Pancreas (tissue), 10 donors: ENCODE data around the gene FARS2. TPM values are rescaled to one million over a fixed set of nuclear protein-coding genes. Genes with fewer than 3 reads are reported as not detected.

Experiments
- ATAC-seq, 4 donors: fragments of 200-7000 bp; cut with Tn5 transposase; one replicate each; pipeline versions ENCODE4 v1.8.0 to v1.9.1; 2020; ENCODE audit warnings: mild to moderate bottlenecking in 4 of 4, moderate library complexity in 4 of 4
- DNase-seq, 6 donors: peaks; one replicate each; pipeline ENCODE4 v3.0.0-alpha.2; 2020
- FAIRE-seq: peaks from 2 replicates; lab custom pipeline; 2012; peaks lifted over from hg19 to GRCh38; lab: Jason Lieb, UNC
- H3K27ac ChIP-seq, 4 donors: fragments of 200-600 bp; sonication (generic); 1 replicate in 3 of 4; 2 replicates in 1 of 4; pipeline versions ENCODE4 v1.5.0 to v1.8.0; 2020
- H3K27me3 ChIP-seq, 4 donors: fragments of 200-600 bp; one replicate each; pipeline ENCODE4 v1.8.0; 2021
- H3K36me3 ChIP-seq, 3 donors: fragments of 200-600 bp; sonication (generic) in 1 of 3; one replicate each; pipeline versions ENCODE4 v1.5.0 to v1.8.0; 2020 to 2021
- H3K4me1 ChIP-seq, 3 donors: fragments of 200-600 bp; one replicate each; pipeline ENCODE4 v1.8.0; 2021
- H3K4me3 ChIP-seq, 4 donors: fragments of 200-600 bp; sonication (generic) in 2 of 4; one replicate each; pipeline versions ENCODE4 v1.5.0 to v1.8.0; 2020 to 2021
- H3K9me3 ChIP-seq, 4 donors: fragments of 200-600 bp; one replicate each; pipeline ENCODE4 v1.8.0; 2021
- WGBS, 2 donors: extraction: QIAGEN DNeasy Blood & Tissue Kit; methylation state at CpG; one replicate each; pipeline ENCODE4 v1.1.7; 2013; 5-methylcytosine and 5-hydroxymethylcytosine counted together
- intact Hi-C, 3 donors: fragments of 100-400 bp; cut with DNase I; formaldehyde crosslinking; loops; one replicate each; pipeline versions ENCODE4 v1.11.1 to v1.14.2; 2022
- polyA plus RNA-seq, 2 donors: library from polyadenylated mRNA; stranded (reverse); fragments of 200-250 nt; gene quantifications; one replicate each; pipeline ENCODE4 v1.2.3, GENCODE V29; 2013
- total RNA-seq, 6 donors: library from RNA; stranded (reverse); fragmentation: NEBNext Ultra II Directional in 4 of 6; extraction: Animal tissue kit (Norgen Biotek cat#: 25700) in 4 of 6; gene quantifications; one replicate each; pipeline versions ENCODE4 v1.2.1 to v1.2.4, GENCODE V29; 2021 to 2023
- TF ChIP-seq, protein P1 (sequence below), 4 donors: fragments of 200-600 bp; sonication (generic) in 3 of 4; IDR thresholded peaks; one replicate each; pipeline versions ENCODE4 v1.5.0 to v1.8.0; 2021; ENCODE audit warnings: antibody characterized with exemption in 4 of 4
- donor health status: healthy with polysubstance abuse.
- donor health status: DM: no; HTN: no; CAD: no; lungs with moderate emphysema.
- donor health status: DM: no; HTN: no; CAD: no.
- donor health status: control.
- donor health status: control.
- donor health status: Bipolar disorder and iron deficiency.
- donor health status: DM: yes; HTN: yes; CAD: no.
- donor health status: DM: no; HTN: no; CAD: no.
- donor health status: DM: no; HTN: no; CAD: no.
- donor health status: DM: yes; HTN: yes; CAD: no.

FARS2 gene
- total and polyA plus RNA-seq, 8 donors, result 4.1 to 10.3 (median 7.5) TPM

DNA sequence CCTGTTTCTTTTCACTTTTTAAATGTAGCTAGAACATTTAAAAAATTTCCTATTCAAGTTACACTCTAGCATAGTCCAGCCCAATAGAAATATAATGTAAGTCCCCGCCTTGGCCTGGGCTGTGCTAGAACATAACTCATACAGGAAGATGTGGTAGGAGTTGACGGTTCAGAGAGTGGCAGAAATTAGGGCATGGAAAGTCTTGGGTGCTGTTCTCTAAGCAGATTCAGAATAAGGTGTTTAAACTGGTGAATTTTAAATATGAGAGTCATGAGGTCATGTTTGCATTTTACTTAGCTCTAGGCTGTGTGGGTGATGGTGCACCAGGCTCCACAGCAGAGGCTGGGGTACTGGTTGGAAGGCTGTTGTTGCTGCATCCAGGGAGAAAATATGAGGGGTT, 256.5 kb downstream of the FARS2 start:
- no peak overlapping the region for H3K27ac ChIP-seq
- no peaks in the 10 kb centered on the region for H3K9me3 ChIP-seq
- no peaks in the 10 kb centered on the region for H3K4me1 ChIP-seq
- TF ChIP-seq, protein P1, sequence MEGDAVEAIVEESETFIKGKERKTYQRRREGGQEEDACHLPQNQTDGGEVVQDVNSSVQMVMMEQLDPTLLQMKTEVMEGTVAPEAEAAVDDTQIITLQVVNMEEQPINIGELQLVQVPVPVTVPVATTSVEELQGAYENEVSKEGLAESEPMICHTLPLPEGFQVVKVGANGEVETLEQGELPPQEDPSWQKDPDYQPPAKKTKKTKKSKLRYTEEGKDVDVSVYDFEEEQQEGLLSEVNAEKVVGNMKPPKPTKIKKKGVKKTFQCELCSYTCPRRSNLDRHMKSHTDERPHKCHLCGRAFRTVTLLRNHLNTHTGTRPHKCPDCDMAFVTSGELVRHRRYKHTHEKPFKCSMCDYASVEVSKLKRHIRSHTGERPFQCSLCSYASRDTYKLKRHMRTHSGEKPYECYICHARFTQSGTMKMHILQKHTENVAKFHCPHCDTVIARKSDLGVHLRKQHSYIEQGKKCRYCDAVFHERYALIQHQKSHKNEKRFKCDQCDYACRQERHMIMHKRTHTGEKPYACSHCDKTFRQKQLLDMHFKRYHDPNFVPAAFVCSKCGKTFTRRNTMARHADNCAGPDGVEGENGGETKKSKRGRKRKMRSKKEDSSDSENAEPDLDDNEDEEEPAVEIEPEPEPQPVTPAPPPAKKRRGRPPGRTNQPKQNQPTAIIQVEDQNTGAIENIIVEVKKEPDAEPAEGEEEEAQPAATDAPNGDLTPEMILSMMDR (IDR thresholded peaks at IDR 0.05), result no peak
- H3K36me3 ChIP-seq, result no peaks in the 10 kb centered on the region
- intact Hi-C loops, result no loop called here
- no peak for ATAC-seq
- FAIRE-seq, result no peak
- no peaks in the 10 kb centered on the region for H3K27me3 ChIP-seq
- H3K4me3 ChIP-seq, result no peak overlapping the region
- WGBS, 2 donors, result 97 to 99% methylated on average over 2 of the region's 2 CpGs
- no peak for DNase-seq

GRCh38 chr6:5518936-5519491, 257.7 kb downstream of the FARS2 start:
- H3K27ac ChIP-seq, result no peak overlapping the region
- intact Hi-C loops, result no loop called here
- H3K27me3 ChIP-seq, result no peaks in the 10 kb centered on the region
- no peak for ATAC-seq
- no peaks in the 10 kb centered on the region for H3K4me1 ChIP-seq
- no peaks in the 10 kb centered on the region for H3K36me3 ChIP-seq
- no peaks in the 10 kb centered on the region for H3K9me3 ChIP-seq
- no peak for FAIRE-seq
- no peak for DNase-seq
- TF ChIP-seq, protein P1 (IDR thresholded peaks at IDR 0.05), result no peak
- no peak overlapping the region for H3K4me3 ChIP-seq

DNA sequence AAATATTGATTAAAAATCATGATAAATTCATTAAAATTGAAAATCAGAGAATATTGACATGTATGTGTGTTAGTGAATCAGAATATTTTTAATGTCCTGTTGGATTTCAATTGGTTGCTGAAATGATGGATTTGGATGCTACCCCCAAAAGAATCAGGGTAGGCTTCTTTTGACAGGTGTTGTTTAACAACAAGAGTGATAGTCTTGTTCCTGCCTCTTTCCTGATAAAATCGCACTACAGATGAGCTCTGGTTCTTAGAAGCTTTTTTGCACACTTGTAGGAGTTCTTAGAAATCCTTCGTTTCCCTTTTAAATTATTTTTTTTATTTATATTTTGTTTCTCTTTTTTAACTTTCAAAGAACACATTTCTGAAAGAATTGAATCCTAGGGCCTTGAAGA, 259.5 kb downstream of the FARS2 start:
- intact Hi-C loops, result no loop called here
- TF ChIP-seq, protein P1 (IDR thresholded peaks at IDR 0.05), result no peak
- Histone ChIP-seq H3K27ac (no peak overlapping the region), H3K4me3 (no peak overlapping the region), H3K4me1 (no peaks in the 10 kb centered on the region), H3K36me3 (no peaks in the 10 kb centered on the region), H3K9me3 (no peaks in the 10 kb centered on the region), H3K27me3 (no peaks in the 10 kb centered on the region)
- 87 to 90% methylated on average over 2 of the region's 2 CpGs for WGBS, 2 donors
- FAIRE-seq, result no peak
- no peak for DNase-seq
- ATAC-seq, result no peak

- no peak for FAIRE-seq
- WGBS, 2 donors, result 84 to 87% methylated on average over 3 of the region's 3 CpGs
Observed at GRCh38 chr6:5521322-5521721, 260.0 kb downstream of the FARS2 start.

GRCh38 chr6:5522147-5522546, 260.8 kb downstream of the FARS2 start:
- H3K4me1 ChIP-seq, result no peaks in the 10 kb centered on the region
- ATAC-seq (no peak), DNase-seq (no peak), FAIRE-seq (no peak)
- H3K36me3 ChIP-seq, result no peaks in the 10 kb centered on the region
- no peak overlapping the region for H3K4me3 ChIP-seq
- TF ChIP-seq, protein P1 (IDR thresholded peaks at IDR 0.05), result no peak
- H3K27ac ChIP-seq, result no peak overlapping the region
- H3K9me3 ChIP-seq, result no peaks in the 10 kb centered on the region
- intact Hi-C loops, result no loop called here
- no peaks in the 10 kb centered on the region for H3K27me3 ChIP-seq

More at GRCh38 chr6:5521322-5521721, 260.0 kb downstream of the FARS2 start:
- no peaks in the 10 kb centered on the region for H3K9me3 ChIP-seq
- no peak overlapping the region for H3K27ac ChIP-seq
- no peaks in the 10 kb centered on the region for H3K27me3 ChIP-seq
- H3K4me1 ChIP-seq, result no peaks in the 10 kb centered on the region
- H3K4me3 ChIP-seq, result no peak overlapping the region
- ATAC-seq (no peak), DNase-seq (no peak)
- TF ChIP-seq, protein P1 (IDR thresholded peaks at IDR 0.05), result no peak
- no peaks in the 10 kb centered on the region for H3K36me3 ChIP-seq
- intact Hi-C loops, result no loop called here
